ENCODE measurements around the gene GRK5. TPM values are rescaled to one million over a fixed set of nuclear protein-coding genes. Genes with fewer than 3 reads are reported as not detected.

GRK5 gene
- total RNA-seq, 1 experiment from 2014 or later = 2.3 TPM

- Mint-ChIP-seq H3K9me3 (peaks cover 9% of the 10 kb centered on the region), H3K27ac (no peak overlapping the region), H3K4me3 (no peak overlapping the region), H3K36me3 (no peaks in the 10 kb centered on the region), H3K4me1 (peaks cover 42% of the 10 kb centered on the region), H3K27me3 (ENCODE audit: low read depth) (no peaks in the 10 kb centered on the region)
- POLR2A ChIA-PET = interaction anchor here (0.6 to 0.7 kb wide), 2 partner anchors 113 to 277 kb away, joined by 3 read pairs; no protein-coding TSS in a partner anchor
- TF ChIP-seq GABPB1 (CRISPR knock-in tag; IDR thresholded peaks at IDR 0.05) (0 out of 2 replicates have a peak, but pooled peaks have one; percentile 42), ZNF423 (CRISPR knock-in tag; IDR thresholded peaks at IDR 0.05) (peak; percentile 78; the same call in 1 of the 2 replicates), KAT7 (CRISPR knock-in tag; IDR thresholded peaks at IDR 0.05; ENCODE audit: borderline replicate concordance) (no peak), ZNF671 (CRISPR knock-in tag; IDR thresholded peaks at IDR 0.05) (no peak)
- CTCF ChIA-PET = interaction anchor here (0.6 to 1.7 kb wide), 4 partner anchors 41 to 116 kb away, joined by 3 to 4 read pairs (median 4); no protein-coding TSS in a partner anchor
- no peak for DNase-seq (ENCODE audit: low spot score)
- ATAC-seq = peak; percentile 29
These were observed 108.0 kb downstream of the GRK5 start for GRCh38 chr10:119315128-119316001.

- H3K36me3 Mint-ChIP-seq = peaks cover 1% of the 10 kb centered on the region; the same call in 1 of the 2 replicates
- H3K9me3 Mint-ChIP-seq = peaks cover 10% of the 10 kb centered on the region
- ChIA-PET POLR2A (interaction anchor here (0.7 kb wide), 1 partner anchor 112 kb away, joined by 3 read pairs; no protein-coding TSS in a partner anchor), CTCF (interaction anchor here (0.6 to 1.7 kb wide), 5 partner anchors 26 to 117 kb away, joined by 3 to 4 read pairs (median 4); no protein-coding TSS in a partner anchor)
- TF ChIP-seq ZNF232 (CRISPR knock-in tag; IDR thresholded peaks at IDR 0.05) = no peak
- TF ChIP-seq FOXP1 (CRISPR knock-in tag; IDR thresholded peaks at IDR 0.05; ENCODE audit: borderline replicate concordance) = no peak
- TF ChIP-seq IRF1 (CRISPR knock-in tag; IDR thresholded peaks at IDR 0.05) = no peak
- no peak for TF ChIP-seq SP1 (CRISPR knock-in tag; conservative IDR thresholded peaks at IDR 0.05)
- TF ChIP-seq MYBL2 (CRISPR knock-in tag; IDR thresholded peaks at IDR 0.05) = no peak
- TF ChIP-seq RORB (CRISPR knock-in tag; IDR thresholded peaks at IDR 0.05) = no peak
- no peak overlapping the region for H3K4me3 Mint-ChIP-seq
- H3K27ac Mint-ChIP-seq = no peak overlapping the region
- DNase-seq (ENCODE audit: low spot score) (no peak), ATAC-seq (no peak)
- no peaks in the 10 kb centered on the region for H3K27me3 Mint-ChIP-seq (ENCODE audit: low read depth)
- peaks cover 42% of the 10 kb centered on the region for H3K4me1 Mint-ChIP-seq
These were observed 108.6 kb downstream of the GRK5 start for GRCh38 chr10:119316002-119316358.

- Mint-ChIP-seq H3K4me3 (no peak overlapping the region), H3K4me1 (peaks cover 42% of the 10 kb centered on the region)
- no peak for ATAC-seq
These were observed 109.3 kb downstream of the GRK5 start for GRCh38 chr10:119316729-119317097.

GRCh38 chr10:119318411-119319160, 111.2 kb downstream of the GRK5 start:
- H3K27ac Mint-ChIP-seq = no peak overlapping the region
- TF ChIP-seq IRF2 (CRISPR knock-in tag; IDR thresholded peaks at IDR 0.05; ENCODE audit: borderline replicate concordance, low read depth) = no peak
- no peak for TF ChIP-seq ZNF317 (CRISPR knock-in tag; IDR thresholded peaks at IDR 0.05; ENCODE audit: borderline replicate concordance, low read depth)
- no peak for TF ChIP-seq ATF6 (CRISPR knock-in tag; IDR thresholded peaks at IDR 0.05)
- TF ChIP-seq ERG (CRISPR knock-in tag; IDR thresholded peaks at IDR 0.05) = no peak

More at GRCh38 chr10:119316729-119317097, 109.3 kb downstream of the GRK5 start:
- peaks cover 7% of the 10 kb centered on the region for H3K36me3 Mint-ChIP-seq
- ChIA-PET CTCF (interaction anchor here (1.0 to 2.1 kb wide), 3 partner anchors 26 to 118 kb away, joined by 3 to 10 read pairs (median 4); partner anchors contain the start of gene GRK5), POLR2A (interaction anchor here (1.6 kb wide), 1 partner anchor 8 kb away, joined by 4 read pairs; no protein-coding TSS in a partner anchor)
- DNase-seq (ENCODE audit: low spot score) = no peak
- peak overlapping the region; percentile 55 for H3K27ac Mint-ChIP-seq
- peaks cover 17% of the 10 kb centered on the region for H3K9me3 Mint-ChIP-seq
- TF ChIP-seq ZNF423 (CRISPR knock-in tag; IDR thresholded peaks at IDR 0.05) (no peak), USF1 (CRISPR knock-in tag; IDR thresholded peaks at IDR 0.05) (0 out of 2 replicates have a peak, but pooled peaks have one; percentile 13)
- H3K27me3 Mint-ChIP-seq (ENCODE audit: low read depth) = no peaks in the 10 kb centered on the region

More at GRCh38 chr10:119318411-119319160, 111.2 kb downstream of the GRK5 start:
- no peak for DNase-seq (ENCODE audit: low spot score)
- Mint-ChIP-seq H3K36me3 (peaks cover 7% of the 10 kb centered on the region), H3K27me3 (ENCODE audit: low read depth) (no peaks in the 10 kb centered on the region), H3K9me3 (peaks cover 10% of the 10 kb centered on the region), H3K4me3 (no peak overlapping the region), H3K4me1 (peaks cover 42% of the 10 kb centered on the region)
- ChIA-PET CTCF (interaction anchor here (1.3 to 2.1 kb wide), 4 partner anchors 8 to 119 kb away, joined by 3 to 10 read pairs (median 4); partner anchors contain the start of gene GRK5), POLR2A (interaction anchor here (1.6 kb wide), 1 partner anchor 10 kb away, joined by 4 read pairs; no protein-coding TSS in a partner anchor)
- no peak for ATAC-seq
